Measurements from ENCODE around the gene HTRA3.

HTRA3 gene

DNA sequence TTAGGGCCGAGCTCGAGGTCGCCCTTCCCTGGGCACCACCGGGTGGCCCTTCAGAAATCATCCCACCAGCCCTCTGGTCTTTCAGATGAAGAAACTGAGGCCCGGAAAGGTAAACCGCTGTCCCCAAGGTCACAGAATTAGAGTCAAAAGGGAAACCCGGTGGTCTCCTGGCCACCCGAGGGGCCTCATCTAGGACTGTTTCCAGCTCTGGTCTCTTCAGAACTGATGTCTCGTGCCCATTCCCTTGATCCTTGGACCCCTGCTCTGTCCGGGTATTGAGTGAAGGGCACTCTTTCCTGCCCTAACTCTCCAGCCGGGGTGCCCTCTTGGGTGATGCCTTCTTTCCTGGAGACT, 841 bp downstream of the HTRA3 start:
- DNase-seq: no peak

DNA sequence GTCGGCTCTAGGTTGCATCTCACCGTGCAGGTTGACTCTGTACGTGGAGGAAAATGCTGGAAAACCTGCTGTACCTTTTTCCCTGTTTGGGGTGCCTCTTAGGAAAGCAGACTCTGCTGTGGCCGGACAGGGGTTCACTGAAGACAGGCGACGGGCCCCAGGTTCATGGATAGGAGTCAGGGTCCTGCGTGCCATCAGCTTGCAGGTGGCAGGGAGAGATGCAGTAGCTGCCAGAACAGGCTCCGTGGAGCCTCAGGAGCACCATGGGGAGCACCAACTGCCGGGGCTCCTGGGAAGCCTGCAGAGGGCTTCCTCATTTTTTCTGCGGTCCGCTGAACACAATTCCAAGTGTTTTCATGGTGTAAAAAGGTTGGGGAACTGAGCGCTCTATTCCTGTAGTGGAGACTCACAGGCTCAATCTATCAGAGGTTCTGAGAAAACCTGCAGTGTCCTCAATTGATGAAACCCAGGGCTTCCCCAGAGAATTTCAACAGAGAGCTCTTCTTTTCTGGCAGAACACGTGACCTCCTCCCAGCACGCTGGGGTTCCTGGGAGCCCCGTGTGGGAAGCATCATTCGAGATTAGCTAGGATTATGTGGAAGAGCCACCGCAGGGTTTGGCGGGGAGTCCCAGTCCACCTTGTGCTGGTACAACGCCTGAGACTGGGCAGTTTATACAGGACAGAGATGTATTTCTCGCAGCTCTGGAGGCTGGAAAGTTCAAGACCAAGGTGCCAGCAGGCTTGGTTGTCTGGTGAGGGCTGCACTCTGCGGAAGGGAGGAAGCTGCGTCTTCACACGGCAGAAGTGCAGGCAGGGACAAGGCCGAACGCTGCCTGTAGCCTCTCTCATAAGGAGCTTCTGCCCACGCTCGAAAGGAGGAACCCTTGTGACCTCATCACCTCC, 1.6 kb downstream of the HTRA3 start:
- DNase-seq: no peak

DNA sequence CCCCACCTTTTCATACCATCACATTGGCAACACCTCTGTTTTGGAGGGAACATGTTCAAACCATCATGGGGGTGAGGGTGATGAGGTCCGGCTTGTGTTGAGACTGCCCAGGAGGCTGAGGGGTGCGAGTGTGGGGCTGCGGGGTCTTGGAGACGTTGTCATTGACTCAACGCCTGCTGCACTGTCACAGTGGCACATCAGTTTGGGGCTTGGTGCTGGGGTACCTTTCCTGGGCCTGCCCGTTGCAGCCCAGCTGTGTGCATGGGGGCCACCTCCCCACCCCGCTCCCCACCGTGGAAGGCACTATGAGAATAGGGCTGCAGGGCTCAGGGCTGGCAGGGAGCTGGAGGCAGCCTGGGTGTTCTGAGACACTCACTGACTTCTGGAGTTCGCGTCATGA, 2.3 kb downstream of the HTRA3 start:
- DNase-seq: no peak

DNA sequence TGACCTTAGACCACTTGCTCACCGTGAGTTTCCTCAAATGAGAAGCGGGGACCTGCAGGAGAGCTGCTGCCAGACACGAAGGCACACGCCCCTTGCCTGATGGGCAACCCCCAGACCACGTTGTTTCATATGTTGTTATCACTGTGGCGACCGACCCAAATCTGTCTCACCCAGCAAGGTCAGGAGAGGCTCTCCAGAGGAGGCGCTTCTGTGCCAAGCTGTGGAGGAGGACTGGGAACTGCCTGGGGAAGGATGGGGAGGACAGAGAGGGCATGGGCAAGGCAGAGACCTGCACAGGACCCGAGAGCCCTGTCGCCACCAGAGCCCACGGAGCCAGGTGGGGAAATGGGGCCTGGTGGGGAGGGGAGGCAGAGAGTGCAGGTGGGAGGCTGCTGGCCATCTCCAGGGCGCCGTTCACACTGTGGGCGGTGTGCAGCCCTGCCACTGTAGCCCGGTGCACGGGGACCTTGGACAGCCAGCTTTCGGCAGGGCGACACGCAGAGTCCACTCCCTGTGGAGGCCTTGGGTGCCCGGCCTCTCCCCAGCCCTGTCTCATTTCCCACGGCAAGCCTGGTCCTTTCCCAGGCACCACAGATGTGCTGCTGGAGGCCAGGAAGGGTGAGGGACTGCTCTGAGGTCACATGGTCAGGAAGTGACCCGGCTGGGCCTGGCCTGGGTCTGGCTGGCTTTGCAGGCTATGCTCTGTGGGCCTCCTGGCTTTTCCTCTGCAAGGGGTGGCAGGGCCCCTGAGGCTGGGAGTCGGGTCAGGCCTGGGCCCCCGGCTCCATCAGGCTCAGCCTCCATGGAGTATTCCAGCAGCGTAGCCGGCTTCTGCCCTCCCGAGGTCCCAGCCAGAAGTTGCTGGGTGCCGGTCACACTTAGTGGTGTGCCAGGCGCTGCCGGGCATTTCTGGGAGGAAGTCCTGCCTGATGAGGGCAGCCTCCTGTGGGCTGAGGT, 3.2 kb downstream of the HTRA3 start:
- DNase-seq: no peak

DNA sequence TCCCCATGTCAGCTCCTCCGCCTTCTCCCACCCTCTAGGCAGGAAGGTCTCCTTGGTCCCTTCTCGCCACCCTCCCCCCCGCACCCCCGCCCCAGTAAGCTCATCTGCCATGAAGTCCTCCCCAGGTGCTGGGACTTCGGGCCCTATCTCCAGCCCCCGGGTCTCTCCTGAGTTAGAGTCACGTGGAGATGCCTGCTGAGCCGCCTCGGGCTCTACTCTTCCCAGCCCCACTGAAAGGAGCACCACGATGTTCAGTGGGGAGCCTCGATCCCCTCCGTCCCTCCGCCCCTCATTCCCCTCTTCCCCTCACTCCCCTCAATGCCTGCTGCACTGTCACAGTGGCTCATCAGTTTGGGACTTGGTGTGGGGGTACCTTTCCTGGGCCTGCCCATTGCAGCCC, 3.9 kb downstream of the HTRA3 start:
- no peak for DNase-seq

DNA sequence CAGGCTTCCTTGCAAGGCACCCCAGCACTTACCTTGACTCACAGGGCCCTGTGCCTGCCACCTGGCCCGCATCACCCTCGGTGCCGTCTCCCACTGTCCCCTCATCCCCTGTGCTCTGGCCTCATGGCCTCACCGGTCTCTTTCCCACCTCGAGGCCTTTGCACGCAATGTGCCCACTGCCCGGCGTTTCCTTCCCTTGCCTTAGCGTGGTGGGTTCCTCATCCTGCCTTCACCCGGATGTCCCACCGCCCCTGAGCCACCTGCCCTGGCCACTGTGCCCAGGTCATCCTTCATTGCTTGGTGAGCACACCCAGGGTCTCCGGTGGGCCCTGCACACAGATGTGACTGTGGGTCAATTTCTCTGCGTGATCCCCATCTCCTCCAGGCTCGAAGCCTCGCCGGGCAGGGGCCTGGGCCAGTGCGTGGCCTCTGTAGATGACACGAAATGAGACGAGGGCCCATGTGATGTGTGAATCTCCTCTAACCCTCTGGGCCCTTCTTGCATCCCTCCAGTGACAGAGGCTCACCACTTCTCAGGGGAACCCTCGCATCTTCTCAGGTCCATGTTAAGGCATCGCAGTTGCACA, 4.6 kb downstream of the HTRA3 start:
- no peak for DNase-seq

DNA sequence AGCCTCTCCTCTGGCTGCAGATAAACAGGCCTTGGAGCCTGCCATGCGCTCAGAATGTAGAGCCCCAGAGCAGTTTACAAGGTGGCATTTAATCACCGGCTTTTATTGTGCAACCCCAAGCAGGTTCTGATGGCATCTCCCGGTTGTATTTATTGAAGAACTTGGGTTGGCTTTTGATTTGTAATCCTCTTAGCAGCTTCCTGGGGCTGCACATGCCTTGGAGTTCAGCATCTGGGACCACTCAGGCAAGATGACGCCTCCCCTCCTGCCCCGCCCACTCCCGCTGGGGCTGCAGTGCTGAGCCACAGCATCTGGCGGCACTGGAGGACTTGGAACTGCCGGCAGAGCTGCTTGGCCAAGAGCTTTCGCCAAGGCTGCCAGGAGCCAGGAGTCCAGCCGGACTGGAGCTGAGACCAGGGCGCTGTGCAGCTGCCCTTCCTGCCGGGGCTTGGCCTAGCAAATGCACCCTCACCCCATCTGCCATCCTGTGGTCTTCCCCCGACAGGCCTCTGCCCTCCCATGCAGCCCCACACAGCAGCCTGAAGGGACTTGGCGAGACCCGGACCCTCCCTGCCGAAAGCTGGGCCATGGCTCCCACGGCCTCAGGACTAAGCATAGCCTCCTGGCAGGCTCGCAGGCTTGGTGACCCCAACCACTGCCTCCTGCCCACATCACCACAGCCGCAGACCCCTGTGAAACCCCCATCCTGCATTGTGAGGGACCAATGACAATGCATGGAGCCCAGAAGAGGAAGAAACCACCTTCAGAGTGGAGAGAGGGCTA, 5.4 kb downstream of the HTRA3 start:
- no peak for DNase-seq

DNA sequence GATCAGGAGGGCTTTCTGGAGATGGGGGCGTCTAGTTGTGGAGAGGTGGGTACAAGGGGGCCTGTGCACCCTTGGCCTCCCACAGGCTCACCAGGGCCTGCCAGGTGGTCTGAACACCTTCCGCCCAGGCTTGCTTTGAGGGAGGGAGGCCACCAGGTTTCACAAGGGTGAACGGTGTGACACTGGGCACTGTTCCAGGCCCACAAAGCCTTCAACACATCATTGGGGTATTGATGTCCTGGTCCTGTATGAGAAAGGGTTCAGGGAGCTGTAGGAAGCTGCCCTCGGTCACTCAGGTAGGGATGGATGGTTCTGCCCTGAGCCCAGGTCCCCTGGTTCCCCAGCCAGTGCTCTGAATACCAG, 6.0 kb downstream of the HTRA3 start:
- no peak for DNase-seq

DNA sequence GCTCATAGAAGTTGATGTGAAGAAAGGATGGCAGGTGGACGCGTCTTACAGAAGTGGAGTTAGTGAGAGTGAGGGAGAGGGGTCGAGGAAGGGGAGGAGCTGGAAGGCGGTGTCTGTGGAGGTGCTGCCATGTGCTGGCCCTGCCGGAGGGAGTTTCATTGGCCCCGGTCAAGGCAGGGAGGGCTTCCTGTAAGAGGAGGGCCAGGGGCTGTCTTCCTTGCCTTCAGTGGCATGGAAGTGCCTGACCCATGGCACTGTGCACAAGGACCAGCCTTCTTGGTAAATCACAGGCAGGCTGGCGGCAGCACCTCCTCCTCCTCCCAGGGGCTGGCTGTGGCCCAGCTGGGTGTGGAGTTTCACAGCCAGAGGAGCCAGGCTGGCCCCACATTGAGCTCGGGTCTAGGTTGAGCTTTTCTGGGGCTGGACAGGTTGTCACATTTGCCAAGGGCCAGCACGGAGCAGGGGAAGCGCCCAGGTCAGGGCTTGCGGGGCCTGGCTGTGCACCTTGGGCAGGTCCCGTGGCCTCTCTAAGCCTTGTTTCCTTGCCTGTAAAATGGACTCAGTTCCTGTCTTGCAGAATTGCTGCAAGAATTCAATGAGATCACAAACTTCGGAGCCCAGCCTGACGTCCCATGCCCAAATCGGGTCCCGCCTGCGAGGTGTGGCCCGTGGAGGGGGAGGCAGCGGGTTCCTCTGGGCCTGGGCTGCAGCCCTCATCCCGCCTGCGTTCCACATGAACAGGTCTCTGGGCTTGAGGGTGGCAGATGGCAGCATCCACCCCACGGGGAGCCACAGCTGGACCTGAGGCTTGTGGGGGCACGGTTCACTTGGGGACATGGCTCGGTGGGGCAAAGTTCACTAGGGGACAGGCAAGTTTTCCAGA, 7.0 kb downstream of the HTRA3 start:
- no peak for DNase-seq

DNA sequence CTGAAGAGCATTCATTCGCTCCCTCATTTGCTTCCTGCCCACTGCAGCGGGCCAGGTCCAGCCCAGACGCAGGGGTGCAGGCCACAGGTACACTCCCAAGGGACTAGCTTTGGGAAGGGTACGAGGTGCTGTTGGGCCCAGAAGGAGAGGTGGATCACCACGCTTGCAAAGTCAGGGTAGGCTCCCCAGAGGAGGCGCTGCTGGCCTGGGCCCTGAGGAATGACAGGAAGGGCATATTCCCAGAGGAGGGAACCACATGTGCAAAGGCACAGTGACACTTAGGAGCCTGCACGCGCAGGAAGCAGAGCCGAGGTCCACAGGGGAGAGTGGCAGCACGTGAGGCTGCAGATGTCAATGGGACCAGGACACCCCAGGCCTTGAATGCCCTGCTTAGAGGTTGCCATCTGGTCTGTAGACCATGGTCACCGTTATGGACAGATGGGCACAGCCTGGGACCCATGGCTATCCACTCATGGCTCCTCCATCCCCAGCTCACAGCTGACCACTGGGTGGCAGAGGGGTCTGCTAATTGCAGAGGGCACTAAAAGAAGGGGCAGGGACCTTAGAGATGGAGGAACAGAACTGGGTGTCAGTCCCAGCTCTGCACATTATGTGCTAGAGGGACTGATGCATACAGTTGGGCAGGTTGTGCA, 7.9 kb downstream of the HTRA3 start:
- no peak for DNase-seq

DNA sequence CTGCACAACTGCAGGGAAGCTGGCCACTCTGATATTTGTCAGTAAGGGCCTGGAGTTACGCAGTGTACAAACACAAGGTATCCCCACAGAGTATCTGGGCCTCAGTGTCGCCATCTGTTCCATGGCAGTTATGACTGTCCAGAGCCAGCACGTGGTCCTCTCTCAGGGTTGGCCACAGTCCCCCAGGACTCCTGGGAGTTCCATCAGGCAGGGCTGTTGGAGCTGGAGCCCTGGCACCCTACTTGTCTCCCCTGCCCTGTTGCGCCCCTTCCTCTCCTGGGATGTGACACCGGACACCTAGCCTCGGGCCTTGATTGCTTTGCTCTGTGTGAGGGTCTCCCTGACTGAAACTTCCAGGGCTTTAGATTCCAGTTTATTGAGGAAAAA, 8.4 kb downstream of the HTRA3 start:
- no peak for DNase-seq

DNA sequence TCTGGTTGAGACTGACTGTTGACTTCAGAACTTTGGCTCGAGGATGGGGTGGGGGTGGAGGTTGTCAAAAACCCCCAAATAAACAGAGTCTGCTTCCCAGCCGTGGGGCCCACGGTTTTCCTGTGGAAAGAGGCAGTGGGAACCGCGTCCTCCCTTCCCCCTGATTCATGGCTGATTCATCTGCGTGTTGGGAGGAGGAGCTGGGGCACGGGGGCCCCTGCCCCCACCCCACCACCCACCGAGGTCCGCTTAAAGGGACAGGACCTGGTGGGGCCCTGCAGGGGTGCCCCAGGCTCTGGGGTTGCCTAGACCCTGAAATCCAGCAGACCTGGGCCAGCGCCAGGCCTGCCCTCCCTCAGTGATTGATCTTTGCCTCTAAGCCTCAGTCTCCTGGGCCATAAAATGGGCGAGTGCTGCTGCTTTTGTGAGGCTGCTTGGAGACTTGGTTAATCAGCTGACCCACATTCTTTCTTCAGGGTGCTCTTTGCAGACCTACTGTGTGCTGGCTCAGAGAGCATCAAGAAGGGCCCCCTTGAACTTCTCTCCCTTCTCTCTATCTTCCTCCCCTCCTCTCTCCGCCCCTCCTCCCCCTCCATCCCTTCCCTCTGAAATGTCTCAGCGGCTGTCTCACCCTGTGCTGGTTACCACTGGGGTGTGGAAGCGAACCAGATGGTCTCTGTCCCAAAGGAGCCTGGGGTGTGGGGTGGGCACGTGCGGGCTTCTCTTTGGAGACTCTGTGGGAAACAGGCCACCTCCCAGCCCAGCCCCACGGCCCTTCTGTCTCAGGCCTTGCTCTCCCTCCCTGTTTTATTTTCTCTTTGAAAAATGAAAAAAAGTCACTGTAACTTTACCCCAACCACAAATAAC, 9.1 kb downstream of the HTRA3 start:
- no peak for DNase-seq

DNA sequence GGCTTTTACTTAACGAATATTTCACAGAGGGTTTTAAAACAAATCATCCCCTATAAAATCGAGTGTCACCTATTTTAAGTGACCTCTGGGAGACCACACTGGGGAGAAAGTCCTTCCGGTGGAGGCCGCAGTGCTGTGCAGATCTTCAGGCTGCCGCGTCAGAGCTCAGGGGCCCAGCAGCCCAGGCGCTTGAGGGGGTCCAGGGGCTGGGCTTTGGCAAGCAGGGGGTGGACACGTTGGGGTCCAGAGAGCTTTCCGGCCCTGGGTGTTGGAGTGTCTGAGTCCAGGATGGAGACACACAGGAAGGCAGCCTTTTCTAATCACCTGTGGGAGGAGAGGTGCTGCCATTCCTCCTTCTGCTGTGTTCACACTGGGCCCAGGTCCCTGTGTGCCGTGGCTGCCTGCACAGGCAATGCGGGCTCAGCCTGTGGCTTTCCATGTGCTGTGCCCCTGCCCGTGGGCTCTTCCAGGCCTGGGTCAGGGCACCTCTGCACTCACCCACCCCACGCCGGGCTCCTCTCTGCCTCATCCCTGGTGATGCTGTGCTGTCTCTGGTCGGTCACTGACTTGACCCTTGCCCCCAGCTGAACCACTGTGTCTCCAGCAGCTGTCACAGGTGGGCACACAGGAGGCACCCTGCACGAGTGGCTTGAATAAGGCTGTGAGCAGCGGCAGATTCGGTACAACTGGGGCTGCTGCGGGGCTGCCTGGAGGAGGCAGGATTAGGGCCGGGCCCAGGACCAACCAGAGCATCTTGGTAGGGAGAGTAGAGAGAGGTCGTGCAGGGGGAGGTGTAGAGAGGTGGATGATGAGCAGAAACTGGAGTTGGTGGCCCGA, 10.0 kb downstream of the HTRA3 start:
- no peak for DNase-seq

DNA sequence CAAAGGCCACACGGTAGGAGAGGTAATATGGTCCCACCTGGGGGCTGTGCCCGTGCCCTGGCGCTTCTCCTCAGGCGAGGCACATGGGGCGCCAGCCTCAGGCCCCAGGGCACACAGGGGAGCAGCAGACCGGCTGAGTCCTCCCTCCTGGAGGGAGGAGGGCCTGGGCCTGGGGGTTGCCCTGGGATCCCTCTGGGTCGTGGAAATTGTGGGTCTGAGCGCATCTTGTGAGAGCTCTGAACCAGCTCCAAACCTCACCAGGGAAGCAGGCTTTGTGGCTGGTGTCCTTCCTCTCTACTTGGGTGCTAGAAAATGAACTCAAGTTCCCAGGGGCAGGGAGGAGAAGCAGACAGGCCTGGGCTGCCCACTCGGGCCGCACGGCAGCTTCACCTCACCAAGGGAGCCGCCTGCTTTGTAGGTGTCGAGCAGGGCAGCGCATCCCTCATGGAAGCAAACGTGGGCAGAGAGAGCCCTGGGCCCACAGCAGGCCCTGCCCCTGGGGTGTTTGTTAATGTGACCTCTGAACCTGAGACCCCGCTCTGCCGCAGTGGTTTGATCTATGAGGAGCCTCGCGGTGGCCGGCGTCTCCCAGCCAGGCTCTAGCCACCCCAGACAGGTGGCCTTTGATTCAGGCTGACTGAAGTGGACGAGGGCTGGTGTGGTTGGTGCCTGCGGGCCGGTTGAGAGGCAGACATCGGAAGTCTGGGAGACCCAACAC, 10.8 kb downstream of the HTRA3 start:
- no peak for DNase-seq

DNA sequence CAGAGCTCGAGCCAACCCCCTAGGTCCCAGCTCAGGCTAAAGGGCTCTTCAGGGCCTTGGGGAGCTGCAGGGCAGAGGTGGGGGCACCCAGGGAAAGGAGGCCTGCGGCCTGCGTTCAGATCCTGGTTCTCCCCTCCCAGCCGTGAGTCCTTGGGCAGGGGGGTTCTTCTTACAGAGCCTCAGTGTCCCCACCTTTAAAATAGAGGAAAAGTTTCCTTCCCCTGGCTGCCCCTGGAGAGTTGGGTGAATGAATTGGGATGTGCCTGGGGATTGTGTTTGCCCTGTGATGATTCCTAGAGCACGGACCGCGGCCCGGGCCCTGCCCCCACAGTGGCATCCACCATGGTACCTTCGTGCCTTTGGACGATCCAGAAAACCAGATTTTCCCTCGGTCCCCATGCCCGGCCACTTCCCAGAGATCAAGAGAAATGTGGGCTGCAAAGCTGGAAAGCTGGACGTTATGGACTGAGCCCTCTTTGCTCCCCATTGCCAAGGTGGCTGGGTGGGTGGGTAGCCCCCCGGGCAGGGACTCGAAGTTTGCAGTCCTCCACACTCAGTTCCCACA, 11.4 kb downstream of the HTRA3 start:
- DNase-seq: no peak

DNA sequence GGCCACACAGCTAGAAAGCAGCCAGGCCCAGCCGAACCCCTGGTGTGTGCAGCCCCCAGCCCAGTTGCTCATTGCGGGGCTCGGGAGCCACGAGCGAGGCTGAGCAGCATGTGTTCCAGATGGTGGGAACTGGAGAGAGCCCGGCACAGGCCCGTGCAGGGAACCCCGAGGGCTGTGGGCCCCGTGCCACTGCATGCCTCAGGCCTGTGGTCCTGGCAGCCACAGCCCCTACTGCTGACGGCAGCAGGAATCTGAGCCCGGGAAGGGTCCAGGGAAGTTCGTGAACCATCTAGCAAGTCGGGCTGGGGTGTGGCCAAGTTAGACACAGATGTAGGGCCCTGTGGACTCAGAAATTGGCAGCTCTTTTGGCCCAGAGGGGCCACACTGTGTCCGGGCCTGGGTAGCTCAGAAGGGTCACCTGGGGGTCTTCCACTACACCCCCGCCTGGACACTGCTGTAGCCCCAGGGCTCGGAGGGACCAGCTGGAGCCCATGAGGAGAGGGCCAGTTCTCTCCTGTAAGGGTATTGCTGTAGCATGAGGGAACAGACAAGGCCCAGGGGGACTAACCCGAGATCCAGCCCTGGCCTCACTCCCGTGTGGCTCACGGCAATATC, 12.1 kb downstream of the HTRA3 start:
- no peak for DNase-seq

DNA sequence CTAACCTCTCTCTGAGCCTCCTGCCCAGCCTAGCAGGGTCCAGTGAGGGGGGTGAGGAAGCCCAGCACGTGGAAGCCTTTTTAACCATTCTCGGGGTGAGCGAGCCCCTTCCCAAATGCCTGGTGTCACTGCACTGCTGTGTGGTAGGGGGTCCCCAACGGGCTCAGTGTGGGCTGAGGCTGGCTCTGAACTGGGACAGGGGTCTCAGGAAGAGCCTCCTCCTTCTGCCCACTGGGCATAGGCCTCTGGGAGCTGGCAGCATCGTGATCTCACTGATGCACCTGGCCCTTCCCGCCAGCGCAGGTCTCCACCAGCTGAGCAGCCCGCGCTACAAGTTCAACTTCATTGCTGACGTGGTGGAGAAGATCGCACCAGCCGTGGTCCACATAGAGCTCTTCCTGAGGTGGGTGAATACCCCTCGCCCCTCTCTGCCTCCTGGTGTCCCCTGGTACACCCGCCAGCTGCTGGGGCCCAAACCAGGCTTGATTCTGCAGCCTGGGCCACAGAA, 12.6 kb downstream of the HTRA3 start:
- no peak for DNase-seq

DNA sequence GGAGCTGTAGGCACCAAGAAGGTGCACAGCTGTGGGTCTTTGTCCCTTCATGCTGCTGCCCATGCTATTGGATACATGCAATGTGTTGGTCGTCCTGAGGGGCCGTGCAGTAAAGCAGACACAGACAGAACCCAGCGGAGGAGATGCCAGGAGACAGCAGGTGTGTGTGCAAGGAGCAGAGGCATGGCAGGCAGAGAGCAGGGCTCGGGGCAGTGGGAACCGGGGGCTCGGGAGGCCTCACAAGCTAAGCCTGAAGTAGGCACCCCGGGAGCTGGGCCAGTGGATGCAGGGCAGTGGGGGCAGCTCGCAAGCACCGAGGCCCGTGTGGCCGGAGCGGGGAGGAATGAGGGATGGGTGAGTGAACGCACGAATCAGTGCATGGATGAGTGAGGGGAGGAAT, 13.2 kb downstream of the HTRA3 start:
- DNase-seq: no peak
